ENCODE measurements around the gene SST.

SST gene

GRCh38 chr3:187709155-187709554 lies 39.0 kb upstream of the SST start:
- no peak for DNase-seq (ENCODE audit: low spot score)
- TF ChIP-seq, protein P1, sequence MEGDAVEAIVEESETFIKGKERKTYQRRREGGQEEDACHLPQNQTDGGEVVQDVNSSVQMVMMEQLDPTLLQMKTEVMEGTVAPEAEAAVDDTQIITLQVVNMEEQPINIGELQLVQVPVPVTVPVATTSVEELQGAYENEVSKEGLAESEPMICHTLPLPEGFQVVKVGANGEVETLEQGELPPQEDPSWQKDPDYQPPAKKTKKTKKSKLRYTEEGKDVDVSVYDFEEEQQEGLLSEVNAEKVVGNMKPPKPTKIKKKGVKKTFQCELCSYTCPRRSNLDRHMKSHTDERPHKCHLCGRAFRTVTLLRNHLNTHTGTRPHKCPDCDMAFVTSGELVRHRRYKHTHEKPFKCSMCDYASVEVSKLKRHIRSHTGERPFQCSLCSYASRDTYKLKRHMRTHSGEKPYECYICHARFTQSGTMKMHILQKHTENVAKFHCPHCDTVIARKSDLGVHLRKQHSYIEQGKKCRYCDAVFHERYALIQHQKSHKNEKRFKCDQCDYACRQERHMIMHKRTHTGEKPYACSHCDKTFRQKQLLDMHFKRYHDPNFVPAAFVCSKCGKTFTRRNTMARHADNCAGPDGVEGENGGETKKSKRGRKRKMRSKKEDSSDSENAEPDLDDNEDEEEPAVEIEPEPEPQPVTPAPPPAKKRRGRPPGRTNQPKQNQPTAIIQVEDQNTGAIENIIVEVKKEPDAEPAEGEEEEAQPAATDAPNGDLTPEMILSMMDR (IDR thresholded peaks at IDR 0.05; ENCODE audit: extremely low read depth, insufficient read depth, missing control alignments), result no peak
- in situ Hi-C loops (cut with MboI; ENCODE audit: low pct_unique_long_range_greater_than_20kb, low sequenced_read_pairs, unreplicated experiment), result no loop called here

DNA sequence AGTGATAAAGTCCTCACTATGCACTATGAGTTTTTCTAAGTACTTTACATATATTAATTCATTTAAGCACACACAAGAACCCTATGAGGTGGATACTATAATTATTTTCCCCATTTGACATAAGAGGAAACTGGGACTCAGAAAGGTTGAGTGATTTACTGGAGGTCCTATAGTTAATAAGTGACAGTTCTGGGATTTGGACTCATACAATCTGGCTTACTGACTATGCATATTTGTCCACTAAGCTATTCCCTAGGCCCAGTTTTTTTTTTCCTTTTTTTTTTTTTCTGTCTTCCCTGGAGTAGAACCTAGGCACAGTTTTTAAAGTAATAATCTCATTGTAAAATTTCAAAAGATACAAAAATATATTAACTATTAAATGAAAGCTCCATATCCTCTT lies 38.5 kb upstream of the SST start:
- no peak for DNase-seq (ENCODE audit: low spot score)
- TF ChIP-seq, protein P1 (IDR thresholded peaks at IDR 0.05; ENCODE audit: extremely low read depth, insufficient read depth, missing control alignments), result no peak
- in situ Hi-C loops (cut with MboI; ENCODE audit: low pct_unique_long_range_greater_than_20kb, low sequenced_read_pairs, unreplicated experiment), result no loop called here

- in situ Hi-C loops (cut with MboI; ENCODE audit: low pct_unique_long_range_greater_than_20kb, low sequenced_read_pairs, unreplicated experiment), result no loop called here
- TF ChIP-seq, protein P1 (IDR thresholded peaks at IDR 0.05; ENCODE audit: extremely low read depth, insufficient read depth, missing control alignments), result no peak
- DNase-seq (ENCODE audit: low spot score), result no peak
Measured at GRCh38 chr3:187706971-187707370, 36.8 kb upstream of the SST start.

GRCh38 chr3:187705164-187705563 lies 35.0 kb upstream of the SST start:
- in situ Hi-C loops (cut with MboI; ENCODE audit: low pct_unique_long_range_greater_than_20kb, low sequenced_read_pairs, unreplicated experiment), result no loop called here
- TF ChIP-seq, protein P1 (IDR thresholded peaks at IDR 0.05; ENCODE audit: extremely low read depth, insufficient read depth, missing control alignments), result no peak
- DNase-seq (ENCODE audit: low spot score), result no peak

DNA sequence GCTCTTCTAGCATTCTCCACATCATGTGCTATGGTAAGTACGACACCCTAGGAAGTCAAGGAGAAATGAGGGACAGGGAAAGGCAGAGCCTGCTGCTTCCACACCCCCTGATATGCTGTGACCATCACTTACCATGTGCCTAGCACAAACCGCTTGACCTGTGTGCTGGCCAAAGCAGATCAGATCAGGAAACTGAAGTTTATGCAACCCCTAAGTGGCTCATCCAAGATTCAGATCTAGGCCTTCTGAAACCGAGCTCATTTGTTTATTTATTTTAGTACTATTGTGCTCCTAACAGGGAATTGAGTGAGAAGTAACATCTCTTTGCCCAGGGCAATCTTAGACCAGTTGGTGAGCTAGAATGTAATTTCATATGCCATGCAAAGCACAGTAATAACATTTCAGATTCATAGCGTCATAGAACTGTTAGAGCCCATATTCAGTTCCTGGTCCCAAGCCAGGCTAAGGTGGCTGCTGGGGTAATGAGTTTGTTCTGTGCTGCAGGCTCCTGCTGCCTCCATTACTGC lies 32.4 kb upstream of the SST start, which contains the start of gene RTP2:
TSS of gene RTP2 (minus strand) at position 51 of the 527 bp plus-strand sequence. CDS start 429 bp downstream, outside the sequence.
- DNase-seq (ENCODE audit: low spot score), result no peak
- in situ Hi-C loops (cut with MboI; ENCODE audit: low pct_unique_long_range_greater_than_20kb, low sequenced_read_pairs, unreplicated experiment), result no loop called here
- TF ChIP-seq, protein P1 (IDR thresholded peaks at IDR 0.05; ENCODE audit: extremely low read depth, insufficient read depth, missing control alignments), result no peak

DNA sequence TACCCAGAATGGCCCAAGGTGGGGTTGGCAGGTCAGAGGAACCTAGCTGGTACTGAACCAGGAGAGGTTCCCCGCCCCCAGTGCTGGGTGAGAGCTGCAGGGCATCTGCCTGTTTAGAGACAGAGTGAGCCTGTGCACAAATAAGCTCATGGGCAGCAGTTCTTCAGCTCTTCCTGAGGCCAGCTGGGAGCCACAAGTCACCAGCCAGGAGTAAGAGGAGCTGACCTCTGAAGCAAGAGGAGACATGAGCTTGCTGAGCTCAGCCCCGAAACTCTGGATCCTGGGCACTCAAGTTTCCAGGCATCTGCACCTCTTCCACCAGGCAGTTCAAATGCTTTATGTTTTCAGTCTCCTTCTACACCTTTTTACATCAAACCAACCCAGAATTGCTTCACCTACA lies 30.1 kb upstream of the SST start:
- DNase-seq (ENCODE audit: low spot score), result no peak
- in situ Hi-C loops (cut with MboI; ENCODE audit: low pct_unique_long_range_greater_than_20kb, low sequenced_read_pairs, unreplicated experiment), result no loop called here
- TF ChIP-seq, protein P1 (IDR thresholded peaks at IDR 0.05; ENCODE audit: extremely low read depth, insufficient read depth, missing control alignments), result no peak
